HepG2 (cell line): ENCODE data around the gene ZNF239. TPM values are rescaled to one million over a fixed set of nuclear protein-coding genes. Genes with fewer than 3 reads are reported as not detected.

Source experiments
- ATAC-seq: fragments of 200-7000 bp; cut with Tn5 transposase; 3 replicates; pipeline ENCODE4 v1.9.1; 2020; ENCODE audit warnings: mild to moderate bottlenecking, moderate library complexity
- Bru-seq: library from RNA; stranded (reverse); fragments of 400-500 nt; gene quantifications from one replicate; lab custom pipeline; 2021; lab: Mats Ljungman, UMichigan
- BruChase-seq, 2 experiments: library from RNA; stranded (reverse); fragments of 400-500 nt; gene quantifications; one replicate each; lab custom pipeline; 2021; lab: Mats Ljungman, UMichigan
- BruUV-seq: library from RNA; stranded (reverse); fragments of 400-500 nt; replicated peaks from 2 replicates; lab custom pipeline; 2021; lab: Mats Ljungman, UMichigan
- CTCF ChIA-PET: fragments of 300-600 bp; formaldehyde crosslinking; extraction: SDS; loops from one replicate; lab custom pipeline; 2021; ENCODE audit warnings: low total read pairs, inconsistent platforms, low intra/inter-chr PET ratio; lab: Yijun Ruan, JAX
- POLR2A ChIA-PET: fragments of 350-600 bp; sonication (Branson Sonifier 250); formaldehyde crosslinking; loops from one replicate; lab custom pipeline; 2020; ENCODE audit warnings: antibody characterized with exemption, inconsistent platforms; lab: Yijun Ruan, JAX
- DNase-seq: peaks from one replicate; pipeline ENCODE4 v3.0.0-alpha.2; 2015; ENCODE audit warnings: low spot score
- FAIRE-seq: peaks from 3 replicates; lab custom pipeline; 2011; peaks lifted over from hg19 to GRCh38; lab: Jason Lieb, UNC
- H2AFZ ChIP-seq: one replicate; pipeline ENCODE4 v1.6.1; 2011; ENCODE audit warnings: low read length, inconsistent platforms
- H3K27ac ChIP-seq: fragments of 300-600 bp; 3 replicates; pipeline ENCODE4 v1.8.0; 2011; ENCODE audit warnings: mixed run types, mild to moderate bottlenecking, mixed read lengths, low read length, inconsistent platforms; ENCODE audit not compliant: insufficient read depth; ENCODE audit errors: extremely low read length
- H3K27me3 ChIP-seq, 2 experiments: fragments of 200-600 bp in 1 of 2; 2 replicates in 1 of 2; 3 replicates in 1 of 2; pipeline versions ENCODE4 v1.6.0 to v1.8.0; 2011; ENCODE audit warnings: low read length in 2 of 2, mild to moderate bottlenecking in 2 of 2, moderate library complexity in 2 of 2, inconsistent platforms in 1 of 2; ENCODE audit not compliant: insufficient read depth in 2 of 2, control insufficient read depth in 1 of 2
- H3K36me3 ChIP-seq, 2 experiments: fragments of 200-600 bp in 1 of 2; replicated peaks in 1 of 2; 2 replicates in 1 of 2; 3 replicates in 1 of 2; pipeline versions ENCODE4 v1.5.1 to v1.8.0; 2011; ENCODE audit warnings: low read length in 2 of 2, inconsistent platforms in 1 of 2; ENCODE audit not compliant: insufficient read depth in 2 of 2, control insufficient read depth in 1 of 2
- H3K4me1 ChIP-seq: 2 replicates; pipeline ENCODE4 v1.5.1; 2012; ENCODE audit warnings: low read length, inconsistent platforms; ENCODE audit not compliant: insufficient read depth
- H3K4me2 ChIP-seq: 2 replicates; pipeline ENCODE4 v1.6.0; 2011; ENCODE audit warnings: low read depth, low read length, inconsistent platforms
- H3K4me3 ChIP-seq, 3 experiments: fragments of 200-600 bp in 1 of 3; sonication (generic), shearing (Covaris generic) in 1 of 3; replicated peaks in 1 of 3; 2 replicates each; pipeline ENCODE4 v1.5.1; 2011 to 2016; ENCODE audit warnings: low read length in 3 of 3, inconsistent platforms in 2 of 3, low read depth in 2 of 3, mild to moderate bottlenecking in 2 of 3, control low read depth in 1 of 3, mixed read lengths in 1 of 3; ENCODE audit not compliant: insufficient read depth in 1 of 3
- H3K79me2 ChIP-seq: one replicate; pipeline ENCODE4 v1.6.1; 2011; ENCODE audit warnings: low read length, inconsistent platforms; ENCODE audit not compliant: insufficient read depth
- H3K9ac ChIP-seq: 2 replicates; pipeline ENCODE4 v1.6.0; 2011; ENCODE audit warnings: mild to moderate bottlenecking, low read depth, low read length, inconsistent platforms; ENCODE audit not compliant: insufficient read depth
- H3K9me3 ChIP-seq: 2 replicates; pipeline ENCODE4 v1.5.1; 2012; ENCODE audit warnings: mild to moderate bottlenecking, low read length
- H4K20me1 ChIP-seq: 2 replicates; pipeline ENCODE4 v1.6.0; 2011; ENCODE audit warnings: inconsistent platforms, mild to moderate bottlenecking, low read length, moderate library complexity; ENCODE audit not compliant: insufficient read depth
- GABPB1 ChIP-seq: IDR thresholded peaks from 2 replicates; pipeline ENCODE4 v1.6.1; 2016; ENCODE audit warnings: mild to moderate bottlenecking, missing genetic modification reagents, moderate library complexity, missing compliant biosample characterization
- SP1 ChIP-seq, 2 experiments: fragments of 450-650 bp in 1 of 2; sonication (generic) in 1 of 2; formaldehyde crosslinking in 1 of 2; IDR thresholded peaks; 2 replicates each; pipeline versions ENCODE4 v1.4.0 to v1.6.1; 2016 to 2020; ENCODE audit warnings: missing genetic modification reagents in 1 of 2
- ZNF292 ChIP-seq: sonication (generic); formaldehyde crosslinking; IDR thresholded peaks from 2 replicates; pipeline ENCODE4 v1.8.1; 2022; ENCODE audit warnings: mild to moderate bottlenecking, low read depth, missing genetic modification reagents, borderline replicate concordance
- WGBS: methylation state at CpG from one replicate; pipeline ENCODE4 v1.1.6; 2017; ENCODE audit warnings: low lambda C conversion rate; 5-methylcytosine and 5-hydroxymethylcytosine counted together
- in situ Hi-C: cut with HindIII; loops from 2 replicates; pipeline ENCODE4 v1.10.0; 2017; ENCODE audit warnings: low pct_unique_long_range_greater_than_20kb; ENCODE audit not compliant: extremely low pct_ligation_motif_present
- intact Hi-C: fragments of 100-400 bp; cut with micrococcal nuclease; formaldehyde crosslinking; loops from one replicate; pipeline ENCODE4 v1.10.0; 2022; ENCODE audit not compliant: unreplicated experiment
- long read RNA-seq, 2 experiments: library from RNA in 1 of 2; library from polyadenylated mRNA in 1 of 2; stranded (forward) in 1 of 2; unstranded in 1 of 2; transcript quantifications; one replicate each; pipeline ENCODE4 v2.0.0, GENCODE V29; 2019 to 2022
- polyA minus RNA-seq, 3 experiments: library from RNA; depleted of rRNA, polyadenylated mRNA; stranded (reverse); fragments of >200 nt; gene quantifications; 2 replicates each; pipeline ENCODE4 v1.2.3, GENCODE V29; 2011; ENCODE audit warnings: low replicate concordance in 1 of 3
- polyA plus RNA-seq, 8 experiments: library from polyadenylated mRNA; depleted of rRNA in 3 of 8; stranded (reverse) in 7 of 8; unstranded in 1 of 8; fragments of >200 nt; fragmentation: Illumina TruSeq in 4 of 8; extraction: Trizol in 4 of 8; gene quantifications; 2 replicates each; pipeline versions ENCODE4 v1.2.1 to v1.2.3, GENCODE V29; 2011 to 2016; ENCODE audit warnings: low read depth in 4 of 8, missing spikeins in 1 of 8, mixed read lengths in 1 of 8; ENCODE audit not compliant: insufficient read depth in 1 of 8
- total RNA-seq, 5 experiments: library from RNA; depleted of rRNA; stranded (reverse); fragments of >200 nt; fragmentation: Illumina TruSeq; extraction: Trizol; gene quantifications; 2 replicates each; pipeline ENCODE4 v1.2.3, GENCODE V29; 2016; ENCODE audit warnings: low read depth in 1 of 5

Gene ZNF239
- total RNA-seq (2016; rRNA removed; fragmentation: Illumina TruSeq; extraction: Trizol) (not detected in 2 replicates), polyA plus RNA-seq (2011; rRNA removed) (0.05 TPM in 1 of 2 replicates, not detected in the other), polyA minus RNA-seq (2011; rRNA and poly(A)+ RNA removed; ENCODE audit: low replicate concordance) (13.3 TPM in 1 of 2 replicates, not detected in the other), Bru-seq, nascent RNA (percentile 17 among the genes with signal in this experiment), BruChase-seq, experiment 1, labeled RNA remaining after a 6-hour chase (percentile 19 among the genes with signal in this experiment), BruChase-seq, experiment 2, labeled RNA remaining after a 2-hour chase (percentile 12 among the genes with signal in this experiment)
- total RNA-seq (2016; cell fraction: cytosol; rRNA removed; fragmentation: Illumina TruSeq; extraction: Trizol; ENCODE audit: low read depth), result not detected in 2 replicates
- total RNA-seq (2016; cell fraction: insoluble cytoplasmic fraction; rRNA removed; fragmentation: Illumina TruSeq; extraction: Trizol), result not detected in 2 replicates
- not detected in 2 replicates for total RNA-seq (2016; cell fraction: membrane; rRNA removed; fragmentation: Illumina TruSeq; extraction: Trizol)
- total RNA-seq (2016; cell fraction: nucleus; rRNA removed; fragmentation: Illumina TruSeq; extraction: Trizol), result not detected in 2 replicates
- polyA plus RNA-seq (2011; cell fraction: cytosol; rRNA removed), result not detected in 2 replicates
- not detected in 2 replicates for polyA plus RNA-seq (2011; cell fraction: nucleus; rRNA removed)
- polyA plus RNA-seq (2012), result not detected in 2 replicates
- polyA plus RNA-seq (2016; cell fraction: cytosol; fragmentation: Illumina TruSeq; extraction: Trizol; ENCODE audit: low read depth), result not detected in 2 replicates
- polyA plus RNA-seq (2016; cell fraction: insoluble cytoplasmic fraction; fragmentation: Illumina TruSeq; extraction: Trizol; ENCODE audit: low read depth), result not detected in 2 replicates
- not detected in 2 replicates for polyA plus RNA-seq (2016; cell fraction: membrane; fragmentation: Illumina TruSeq; extraction: Trizol; ENCODE audit: low read depth)
- polyA plus RNA-seq (2016; cell fraction: nucleus; fragmentation: Illumina TruSeq; extraction: Trizol; ENCODE audit: insufficient read depth, low read depth), result not detected in 2 replicates
- polyA minus RNA-seq (2011; cell fraction: cytosol; rRNA and poly(A)+ RNA removed), result not detected in 2 replicates
- not detected in 2 replicates for polyA minus RNA-seq (2011; cell fraction: nucleus; rRNA and poly(A)+ RNA removed)
- long read RNA-seq, experiment 1, result 0 reads
- long read RNA-seq, experiment 2, result 0 reads

DNA sequence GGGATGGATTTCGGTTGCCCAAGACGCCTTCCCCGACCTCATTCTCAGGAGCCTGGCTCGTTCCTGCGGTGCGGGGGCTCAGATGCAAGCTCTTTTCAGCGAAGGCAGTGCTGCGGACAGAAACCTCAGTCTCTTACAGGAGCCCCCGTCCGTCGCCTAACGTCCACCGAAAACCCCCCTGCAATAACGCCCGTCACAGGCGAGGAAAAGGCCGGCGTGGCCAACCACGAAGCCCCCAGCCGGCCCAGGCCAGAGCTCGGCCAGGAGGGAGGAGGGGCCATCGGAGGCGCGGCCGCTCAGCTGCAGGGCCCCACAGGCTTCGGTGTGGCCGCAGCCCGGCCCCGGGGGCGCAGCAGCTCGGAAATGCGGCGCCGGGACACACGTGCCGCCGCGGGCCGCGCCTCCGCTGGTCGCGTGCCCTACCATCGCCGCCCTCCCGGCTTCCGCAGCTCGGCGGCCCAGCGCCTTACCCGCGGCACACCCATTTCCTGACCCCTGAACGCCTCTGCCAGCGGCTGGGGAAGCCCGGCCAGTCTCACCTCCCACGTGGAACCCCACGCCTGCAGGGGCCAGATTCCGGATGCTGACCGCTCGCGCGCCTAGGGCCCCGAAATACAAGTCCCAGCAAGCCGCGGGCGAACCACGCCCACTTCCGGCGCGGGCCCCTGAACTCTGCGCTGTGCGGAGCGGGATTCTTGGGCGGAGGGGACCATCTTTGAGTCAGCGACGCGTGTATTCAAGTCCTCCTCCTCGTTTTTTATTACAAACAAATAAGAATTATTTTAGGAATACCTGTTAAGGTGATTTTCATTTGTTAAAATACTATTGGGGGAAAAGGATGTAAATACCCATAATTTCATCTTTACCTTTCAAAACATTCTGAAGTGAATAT, at the start of gene ZNF239:
TSS of gene ZNF239 (minus strand) at position 616 of the 892 bp plus-strand sequence. CDS start 16,537 bp downstream, outside the sequence.
- Histone ChIP-seq H3K27me3 (no peaks in the 10 kb centered on the region), H3K9ac (no peak within 1 kb of the TSS), H3K4me3 (no peak within 1 kb of the TSS), H3K4me2 (no peak within 1 kb of the TSS), H3K36me3 (no peaks in the 10 kb centered on the region), H2AFZ (no peak within 1 kb of the TSS), H3K9me3 (no peaks in the 10 kb centered on the region), H3K4me1 (no peaks in the 10 kb centered on the region), H4K20me1 (no peaks in the 10 kb centered on the region), H3K27ac (no peak within 1 kb of the TSS), H3K79me2 (no peaks in the 10 kb centered on the region)
- ATAC-seq, result no peak
- POLR2A ChIA-PET, result no interaction called here
- BruUV-seq, result no TSS peak
- no peak for TF ChIP-seq SP1 (IDR thresholded peaks at IDR 0.05)
- TF ChIP-seq SP1 (CRISPR knock-in tag; IDR thresholded peaks at IDR 0.05), result peak; percentile 21; the same call in 1 of the 2 replicates
- no peak for TF ChIP-seq ZNF292 (CRISPR knock-in tag)
- peak; percentile 64; the same call in 1 of the 2 replicates for TF ChIP-seq GABPB1 (CRISPR knock-in tag)
- DNase-seq, result no peak
- intact Hi-C loops, result no loop called here
- FAIRE-seq, result no peak
- in situ Hi-C loops, result no loop called here
- CTCF ChIA-PET, result no interaction called here
- WGBS, result 58% methylated on average over 39 of the region's 78 CpGs
